ENCODE measurements around the gene RAB5IF. TPM values are rescaled to one million over a fixed set of nuclear protein-coding genes. Genes with fewer than 3 reads are reported as not detected.

The RAB5IF gene
- total and polyA plus RNA-seq, 2 donors (not counting 1 experiment from before 2014, with no cell fraction given) = 41.4 to 69.4 TPM

DNA sequence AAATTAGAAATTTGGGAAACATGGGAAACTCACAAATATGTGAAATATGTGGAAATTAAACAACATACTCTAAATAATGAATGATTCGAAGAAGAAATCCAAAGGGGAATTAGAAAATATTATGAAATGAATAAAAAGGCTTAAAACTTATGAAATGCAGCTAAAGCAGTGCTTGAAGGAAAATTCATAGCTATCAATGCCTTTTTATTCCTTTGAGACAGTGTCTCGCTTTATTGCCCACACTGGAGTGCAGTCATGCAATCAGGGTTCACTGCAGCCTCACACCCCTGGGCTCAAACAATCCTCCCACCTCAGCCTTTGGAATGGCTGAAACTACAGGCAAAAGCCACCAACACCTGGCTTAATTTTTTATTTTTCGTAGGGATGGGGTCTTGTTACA lies 40.1 kb upstream of the RAB5IF start:
- H3K27ac ChIP-seq (ENCODE audit: low read length in 2 of 2) = no peak overlapping the region
- no peak for TF ChIP-seq EZH2 (IDR thresholded peaks at IDR 0.05; ENCODE audit: borderline replicate concordance, insufficient read depth, low read depth, low read length, poor library complexity, severe bottlenecking)
- TF ChIP-seq, protein P1, sequence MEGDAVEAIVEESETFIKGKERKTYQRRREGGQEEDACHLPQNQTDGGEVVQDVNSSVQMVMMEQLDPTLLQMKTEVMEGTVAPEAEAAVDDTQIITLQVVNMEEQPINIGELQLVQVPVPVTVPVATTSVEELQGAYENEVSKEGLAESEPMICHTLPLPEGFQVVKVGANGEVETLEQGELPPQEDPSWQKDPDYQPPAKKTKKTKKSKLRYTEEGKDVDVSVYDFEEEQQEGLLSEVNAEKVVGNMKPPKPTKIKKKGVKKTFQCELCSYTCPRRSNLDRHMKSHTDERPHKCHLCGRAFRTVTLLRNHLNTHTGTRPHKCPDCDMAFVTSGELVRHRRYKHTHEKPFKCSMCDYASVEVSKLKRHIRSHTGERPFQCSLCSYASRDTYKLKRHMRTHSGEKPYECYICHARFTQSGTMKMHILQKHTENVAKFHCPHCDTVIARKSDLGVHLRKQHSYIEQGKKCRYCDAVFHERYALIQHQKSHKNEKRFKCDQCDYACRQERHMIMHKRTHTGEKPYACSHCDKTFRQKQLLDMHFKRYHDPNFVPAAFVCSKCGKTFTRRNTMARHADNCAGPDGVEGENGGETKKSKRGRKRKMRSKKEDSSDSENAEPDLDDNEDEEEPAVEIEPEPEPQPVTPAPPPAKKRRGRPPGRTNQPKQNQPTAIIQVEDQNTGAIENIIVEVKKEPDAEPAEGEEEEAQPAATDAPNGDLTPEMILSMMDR (IDR thresholded peaks at IDR 0.05) = no peak
- H4K20me1 ChIP-seq (ENCODE audit: control insufficient read depth, insufficient read depth, low read length, poor library complexity, severe bottlenecking) = no peaks in the 10 kb centered on the region
- ChIA-PET CTCF (no interaction called here), POLR2A (no interaction called here)
- no peak for ATAC-seq (ENCODE audit: low read depth)
- no peak overlapping the region for H3K4me3 Mint-ChIP-seq
- H3K9ac ChIP-seq (ENCODE audit: low read length) = no peak overlapping the region
- 92% methylated on average over 1 of the region's 3 CpGs for WGBS (ENCODE audit: insufficient coverage)
- no peaks in the 10 kb centered on the region for H3K27me3 Mint-ChIP-seq
- no peak overlapping the region for H3K27ac Mint-ChIP-seq
- peaks cover 3% of the 10 kb centered on the region for H3K9me3 Mint-ChIP-seq (ENCODE audit: insufficient read depth)
- DNase-seq = no peak
- H3K36me3 ChIP-seq (replicated peaks in 1 of 2; ENCODE audit: control extremely low read depth in 1 of 2, control insufficient read depth in 1 of 2, extremely low read depth in 1 of 2, insufficient read depth in 2 of 2, low read length in 1 of 2) = peaks cover 0 to 2% of the 10 kb centered on the region in 2 experiments
- intact Hi-C loops (cut with micrococcal nuclease) = no loop called here
- no peaks in the 10 kb centered on the region for H3K4me1 Mint-ChIP-seq
- no peak overlapping the region for H3K4me2 ChIP-seq (replicated peaks; ENCODE audit: low read depth, low read length, poor library complexity, severe bottlenecking)
- H3K79me2 ChIP-seq (ENCODE audit: control insufficient read depth, insufficient read depth, low read length) = no peaks in the 10 kb centered on the region
- H3K9me3 ChIP-seq (ENCODE audit: control extremely low read depth in 1 of 3, control insufficient read depth in 2 of 3, insufficient read depth in 1 of 3, low read length in 2 of 3) = peaks cover 0 to 14% (median 7%) of the 10 kb centered on the region in 3 donors
- H3K27me3 ChIP-seq (replicated peaks in 1 of 4; ENCODE audit: control extremely low read depth in 1 of 4, control insufficient read depth in 3 of 4, insufficient read depth in 4 of 4, low read length in 3 of 4) = no peaks in the 10 kb centered on the region
- no peaks in the 10 kb centered on the region for H3K4me1 ChIP-seq (ENCODE audit: control insufficient read depth in 2 of 2, insufficient read depth in 2 of 2, low read length in 2 of 2)
- H3K4me3 ChIP-seq (ENCODE audit: control extremely low read depth in 1 of 5, extremely low read depth in 1 of 5, insufficient read depth in 1 of 5, low read depth in 2 of 5, low read length in 4 of 5) = no peak overlapping the region
- H2AFZ ChIP-seq (ENCODE audit: insufficient read depth, low read depth, low read length, poor library complexity, severe bottlenecking) = no peak overlapping the region

DNA sequence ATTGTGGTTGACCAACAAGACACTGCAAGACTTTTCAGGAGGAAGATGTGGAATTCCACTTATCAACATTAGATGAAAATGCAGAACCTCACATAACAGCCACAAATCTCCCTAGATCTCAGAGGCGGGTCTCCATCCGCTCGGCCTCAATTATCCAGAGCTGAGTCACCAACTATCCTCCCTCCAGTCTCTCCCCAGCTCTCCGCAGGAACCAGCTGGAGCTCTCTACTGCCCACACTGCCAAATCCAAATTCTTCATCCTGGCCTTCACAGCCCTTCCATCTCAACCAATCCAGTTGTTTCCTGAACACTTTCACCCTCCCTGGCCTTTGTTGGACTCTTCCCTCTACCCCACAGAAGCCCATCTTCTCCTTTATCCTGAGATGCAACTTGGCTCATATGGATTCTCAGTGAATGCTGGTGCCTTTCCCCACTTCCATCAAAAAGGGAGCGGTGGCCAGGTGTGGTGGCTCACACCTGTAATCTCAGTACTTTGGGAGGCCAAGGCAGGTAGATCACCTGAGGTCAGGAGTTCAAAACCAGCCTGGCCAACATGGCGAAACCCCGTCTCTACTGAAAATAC lies 35.6 kb upstream of the RAB5IF start:
- H3K79me2 ChIP-seq (ENCODE audit: control insufficient read depth, insufficient read depth, low read length) = peaks cover 13% of the 10 kb centered on the region
- H3K27me3 ChIP-seq (replicated peaks in 1 of 4; ENCODE audit: control extremely low read depth in 1 of 4, control insufficient read depth in 3 of 4, insufficient read depth in 4 of 4, low read length in 3 of 4) = no peaks in the 10 kb centered on the region
- no peak overlapping the region for H3K4me2 ChIP-seq (replicated peaks; ENCODE audit: low read depth, low read length, poor library complexity, severe bottlenecking)
- H3K4me1 ChIP-seq (ENCODE audit: control insufficient read depth in 2 of 2, insufficient read depth in 2 of 2, low read length in 2 of 2) = peaks cover 10 to 18% of the 10 kb centered on the region in 2 donors
- H3K4me1 Mint-ChIP-seq = peaks cover 17% of the 10 kb centered on the region
- 97% methylated on average over 7 of the region's 7 CpGs for WGBS (ENCODE audit: insufficient coverage)
- DNase-seq (no peak), ATAC-seq (ENCODE audit: low read depth) (no peak)
- no peaks in the 10 kb centered on the region for H3K36me3 ChIP-seq (replicated peaks in 1 of 2; ENCODE audit: control extremely low read depth in 1 of 2, control insufficient read depth in 1 of 2, extremely low read depth in 1 of 2, insufficient read depth in 2 of 2, low read length in 1 of 2)
- H3K27ac Mint-ChIP-seq = peak overlapping the region; percentile 56
- intact Hi-C loops (cut with micrococcal nuclease) = no loop called here
- TF ChIP-seq EZH2 (IDR thresholded peaks at IDR 0.05; ENCODE audit: borderline replicate concordance, insufficient read depth, low read depth, low read length, poor library complexity, severe bottlenecking) = no peak
- TF ChIP-seq, protein P1 (IDR thresholded peaks at IDR 0.05) = no peak
- H3K4me3 Mint-ChIP-seq = no peak overlapping the region
- CTCF ChIA-PET = interaction anchor here (1.1 to 6.0 kb wide), 4 partner anchors 8 to 35 kb away, joined by 3 to 63 read pairs (median 12); partner anchors contain the start of gene RAB5IF
- H3K27me3 Mint-ChIP-seq = no peaks in the 10 kb centered on the region
- H3K27ac ChIP-seq (ENCODE audit: low read length in 2 of 2) = no peak overlapping the region
- H4K20me1 ChIP-seq (ENCODE audit: control insufficient read depth, insufficient read depth, low read length, poor library complexity, severe bottlenecking) = peaks cover 6% of the 10 kb centered on the region
- H3K9ac ChIP-seq (ENCODE audit: low read length) = no peak overlapping the region
- no peak overlapping the region for H2AFZ ChIP-seq (ENCODE audit: insufficient read depth, low read depth, low read length, poor library complexity, severe bottlenecking)
- POLR2A ChIA-PET = no interaction called here
- H3K9me3 Mint-ChIP-seq (ENCODE audit: insufficient read depth) = no peaks in the 10 kb centered on the region
- peaks cover 0 to 11% (median 7%) of the 10 kb centered on the region in 3 donors for H3K9me3 ChIP-seq (ENCODE audit: control extremely low read depth in 1 of 3, control insufficient read depth in 2 of 3, insufficient read depth in 1 of 3, low read length in 2 of 3)
- no peak overlapping the region for H3K4me3 ChIP-seq (ENCODE audit: control extremely low read depth in 1 of 5, extremely low read depth in 1 of 5, insufficient read depth in 1 of 5, low read depth in 2 of 5, low read length in 4 of 5)
